ENCODE measurements around the gene OGA.
A peak's percentile ranks its signal among the peaks of the same experiment; 100 is the strongest.

OGA gene

GRCh38 chr10:101818119-101818871, at the start of gene OGA:
Gene OGA (minus strand): TSS chr10:101818444. CDS start chr10:101818022, 422 bp downstream.
- peak; percentile 99 for DNase-seq

GRCh38 chr10:101867931-101868330, 49.7 kb upstream of the OGA start:
- no peak for DNase-seq

- no peak for DNase-seq
These were observed 41.3 kb upstream of the OGA start for GRCh38 chr10:101859530-101859929.

- no peak for DNase-seq
These were observed 40.7 kb upstream of the OGA start for GRCh38 chr10:101858723-101859500.

- DNase-seq, result no peak
These were observed 39.7 kb upstream of the OGA start for GRCh38 chr10:101857802-101858476.

GRCh38 chr10:101856626-101857025, 38.4 kb upstream of the OGA start:
- no peak for DNase-seq

- DNase-seq, result no peak
These were observed 33.3 kb upstream of the OGA start for GRCh38 chr10:101851411-101852116.

GRCh38 chr10:101850749-101851148, 32.5 kb upstream of the OGA start:
- DNase-seq, result no peak

GRCh38 chr10:101848894-101849351, 30.7 kb upstream of the OGA start:
- DNase-seq, result no peak

- DNase-seq, result no peak
These were observed 30.2 kb upstream of the OGA start for GRCh38 chr10:101848408-101848807.

- DNase-seq, result no peak
These were observed 27.6 kb upstream of the OGA start for GRCh38 chr10:101845893-101846292.

GRCh38 chr10:101843032-101844021, 25.1 kb upstream of the OGA start, which contains the start of gene KCNIP2:
Gene KCNIP2 (minus strand): TSS chr10:101843800. CDS start chr10:101843568, 232 bp downstream.
- peak; percentile 67 for DNase-seq

GRCh38 chr10:101841826-101842225, 23.6 kb upstream of the OGA start:
- no peak for DNase-seq

- peak; percentile 78 for DNase-seq
These were observed 22.7 kb upstream of the OGA start for GRCh38 chr10:101840741-101841453.

- peak; percentile 54 for DNase-seq
These were observed 21.9 kb upstream of the OGA start for GRCh38 chr10:101840102-101840684.

- peak; percentile 69 for DNase-seq
These were observed 21.3 kb upstream of the OGA start for GRCh38 chr10:101839416-101840063.

- no peak for DNase-seq
These were observed 20.8 kb upstream of the OGA start for GRCh38 chr10:101839002-101839401.

GRCh38 chr10:101838416-101838970, 20.2 kb upstream of the OGA start:
- DNase-seq, result no peak

GRCh38 chr10:101837748-101838147, 19.5 kb upstream of the OGA start:
- DNase-seq, result no peak
